ENCODE results near the gene MFAP3L. TPM values are rescaled to one million over a fixed set of nuclear protein-coding genes. Genes with fewer than 3 reads are reported as not detected.

Gene MFAP3L
- polyA plus RNA-seq, 1 experiment = 9.4 TPM

DNA sequence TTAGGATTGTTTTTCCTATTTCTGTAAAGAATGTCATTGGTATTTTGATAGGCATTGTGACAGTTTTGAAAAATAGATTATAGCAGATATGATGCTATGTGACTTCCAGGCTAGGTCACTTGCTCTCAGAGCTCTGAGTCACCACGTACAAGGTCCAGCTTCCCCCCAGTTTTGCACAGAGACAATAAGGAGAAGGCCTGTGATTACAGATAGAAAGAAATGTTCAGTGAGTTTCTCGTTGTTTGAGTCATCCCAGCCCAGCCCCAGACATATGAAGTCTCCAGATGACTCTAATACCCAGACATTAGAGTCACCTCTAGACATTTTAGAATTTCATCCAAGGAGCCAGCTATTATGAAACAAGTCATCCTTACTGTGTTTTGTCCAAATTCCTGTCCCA is 57.2 kb downstream of the MFAP3L start:
- peak; percentile 81 for DNase-seq (ENCODE audit: low read depth)
- ChIA-PET POLR2A (no interaction called here), CTCF (no interaction called here)
- no peaks in the 10 kb centered on the region for H3K27me3 ChIP-seq (ENCODE audit: control insufficient read depth, insufficient read depth, low read length)
- H3K36me3 ChIP-seq (ENCODE audit: control insufficient read depth, insufficient read depth, low read length) = no peaks in the 10 kb centered on the region
- H3K4me3 ChIP-seq (ENCODE audit: low read depth, low read length) = no peak overlapping the region
- TF ChIP-seq CTCF (IDR thresholded peaks at IDR 0.05; ENCODE audit: insufficient read depth, low read depth, low read length) = no peak

- no peaks in the 10 kb centered on the region for H3K36me3 ChIP-seq (ENCODE audit: control insufficient read depth, insufficient read depth, low read length)
- DNase-seq (ENCODE audit: low read depth) = no peak
- ChIA-PET CTCF (no interaction called here), POLR2A (no interaction called here)
- TF ChIP-seq CTCF (IDR thresholded peaks at IDR 0.05; ENCODE audit: insufficient read depth, low read depth, low read length) = no peak
- H3K4me3 ChIP-seq (ENCODE audit: low read depth, low read length) = no peak overlapping the region
- H3K27me3 ChIP-seq (ENCODE audit: control insufficient read depth, insufficient read depth, low read length) = no peaks in the 10 kb centered on the region
These were observed 62.2 kb downstream of the MFAP3L start for GRCh38 chr4:169963998-169964397.

GRCh38 chr4:169959254-169959653 is 66.9 kb downstream of the MFAP3L start:
- Histone ChIP-seq H3K27me3 (ENCODE audit: control insufficient read depth, insufficient read depth, low read length) (no peaks in the 10 kb centered on the region), H3K36me3 (ENCODE audit: control insufficient read depth, insufficient read depth, low read length) (no peaks in the 10 kb centered on the region), H3K4me3 (ENCODE audit: low read depth, low read length) (no peak overlapping the region)
- POLR2A ChIA-PET = no interaction called here
- CTCF ChIA-PET = no interaction called here
- DNase-seq (ENCODE audit: low read depth) = no peak
- TF ChIP-seq CTCF (IDR thresholded peaks at IDR 0.05; ENCODE audit: insufficient read depth, low read depth, low read length) = no peak

DNA sequence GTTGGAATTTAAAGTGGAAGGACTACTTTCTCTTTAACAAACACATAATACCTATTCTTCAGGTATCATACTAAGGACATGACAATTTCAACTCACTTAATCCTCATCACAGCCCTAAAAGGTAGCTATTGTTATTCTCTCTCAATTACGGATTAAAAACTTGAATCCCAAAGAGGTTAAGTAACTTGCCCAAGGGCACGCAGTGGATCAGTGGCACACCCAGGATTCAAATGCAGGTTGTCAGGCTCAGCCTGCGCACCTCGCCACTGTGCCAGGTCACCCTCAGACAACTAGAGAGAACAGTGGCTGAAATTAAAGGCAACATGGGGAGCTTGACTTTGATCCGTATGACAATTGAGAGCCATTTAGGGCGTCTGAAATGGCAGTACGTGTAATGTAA is 67.6 kb downstream of the MFAP3L start:
- DNase-seq (ENCODE audit: low read depth) = no peak
- TF ChIP-seq CTCF (IDR thresholded peaks at IDR 0.05; ENCODE audit: insufficient read depth, low read depth, low read length) = no peak
- no peaks in the 10 kb centered on the region for H3K27me3 ChIP-seq (ENCODE audit: control insufficient read depth, insufficient read depth, low read length)
- no peaks in the 10 kb centered on the region for H3K36me3 ChIP-seq (ENCODE audit: control insufficient read depth, insufficient read depth, low read length)
- ChIA-PET POLR2A (no interaction called here), CTCF (no interaction called here)
- no peak overlapping the region for H3K4me3 ChIP-seq (ENCODE audit: low read depth, low read length)

DNA sequence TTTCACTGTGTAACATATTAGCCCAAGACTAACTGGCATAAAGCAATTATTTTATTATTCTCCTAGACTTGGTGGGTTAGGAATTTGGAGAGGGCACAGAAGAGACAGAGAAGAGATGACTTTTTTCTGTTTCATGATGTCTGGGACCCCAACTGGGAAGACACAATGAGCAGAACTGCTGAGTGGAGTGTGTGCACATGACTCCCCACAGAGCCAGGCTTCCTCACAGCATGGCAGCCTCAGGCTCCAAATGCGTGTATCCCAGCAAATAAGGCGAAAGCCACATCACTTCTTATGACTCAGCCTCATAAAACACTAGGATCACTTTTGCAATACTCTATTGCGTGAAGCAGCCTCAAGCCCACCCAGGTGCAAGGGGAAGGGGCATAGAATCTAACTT is 68.4 kb downstream of the MFAP3L start:
- ChIA-PET CTCF (interaction anchor here (0.6 kb wide), 1 partner anchor 9 kb away, joined by 3 read pairs; no protein-coding TSS in a partner anchor), POLR2A (no interaction called here)
- no peak for DNase-seq (ENCODE audit: low read depth)
- TF ChIP-seq CTCF (IDR thresholded peaks at IDR 0.05; ENCODE audit: insufficient read depth, low read depth, low read length) = no peak
- no peaks in the 10 kb centered on the region for H3K27me3 ChIP-seq (ENCODE audit: control insufficient read depth, insufficient read depth, low read length)
- no peaks in the 10 kb centered on the region for H3K36me3 ChIP-seq (ENCODE audit: control insufficient read depth, insufficient read depth, low read length)
- H3K4me3 ChIP-seq (ENCODE audit: low read depth, low read length) = no peak overlapping the region
